Measurements from ENCODE around the gene UCK2.

- no peak for TF ChIP-seq MAX (IDR thresholded peaks at IDR 0.05; ENCODE audit: insufficient read depth, insufficient read length)
- TF ChIP-seq POLR2AphosphoS5 (IDR thresholded peaks at IDR 0.05; ENCODE audit: insufficient read depth, low read depth, low read length), result no peak
- no peak for TF ChIP-seq CTCF (IDR thresholded peaks at IDR 0.05; ENCODE audit: extremely low read depth in 1 of 2, insufficient read depth in 1 of 2, low read depth in 1 of 2, low read length in 2 of 2)
- TF ChIP-seq EZH2 (IDR thresholded peaks at IDR 0.05; ENCODE audit: borderline replicate concordance, low read depth, low read length, severe bottlenecking), result no peak
These were observed 29.2 kb downstream of the UCK2 start for GRCh38 chr1:165856606-165857005.
